BE2C (cell line): Measurements from ENCODE around the gene PGLYRP3.

ENCODE experiments used
- DNase-seq: peaks from one replicate; pipeline ENCODE4 v3.0.0-alpha.2; 2020
- H3K27me3 ChIP-seq: fragments of 250-450 bp; sonication (Bioruptor Pico); 2 replicates; pipeline ENCODE4 v1.5.1; 2020; ENCODE audit warnings: mild to moderate bottlenecking
- H3K36me3 ChIP-seq: fragments of 250-450 bp; sonication (Bioruptor Pico); 2 replicates; pipeline ENCODE4 v1.5.1; 2020; ENCODE audit warnings: mild to moderate bottlenecking
- H3K4me1 ChIP-seq: fragments of 250-450 bp; sonication (Bioruptor Pico); 2 replicates; pipeline ENCODE4 v1.5.1; 2020
- H3K4me3 ChIP-seq: 2 replicates; pipeline ENCODE4 v1.5.1; 2011; ENCODE audit warnings: low read depth, low read length
- H3K9me3 ChIP-seq: fragments of 250-450 bp; sonication (Bioruptor Pico); 2 replicates; pipeline ENCODE4 v1.5.1; 2020
- CTCF ChIP-seq: IDR thresholded peaks from 2 replicates; pipeline ENCODE4 v1.5.1; 2012; ENCODE audit warnings: mild to moderate bottlenecking, low read depth, low read length

Gene PGLYRP3

DNA sequence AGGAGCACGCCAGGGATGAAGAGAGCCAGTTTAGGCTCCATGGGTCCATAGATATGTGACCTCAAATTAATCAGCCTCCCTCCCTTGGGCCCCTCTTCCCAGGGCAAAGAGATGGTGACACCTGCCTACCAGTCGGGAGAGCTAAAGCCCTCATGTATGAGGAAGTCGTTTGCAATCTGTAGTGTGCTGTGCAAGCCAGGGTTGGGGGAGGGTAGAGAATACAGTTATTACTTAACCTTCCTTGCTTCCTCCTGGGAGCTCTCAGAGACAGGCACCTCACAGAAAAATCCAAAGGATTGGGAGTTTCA, 31.9 kb upstream of the PGLYRP3 start:
- no peaks in the 10 kb centered on the region for H3K9me3 ChIP-seq
- no peak for DNase-seq
- H3K4me1 ChIP-seq: no peaks in the 10 kb centered on the region
- peaks cover 31% of the 10 kb centered on the region for H3K27me3 ChIP-seq
- TF ChIP-seq CTCF: no peak
- no peaks in the 10 kb centered on the region for H3K36me3 ChIP-seq
- H3K4me3 ChIP-seq: no peak overlapping the region

- H3K36me3 ChIP-seq: no peaks in the 10 kb centered on the region
- DNase-seq: no peak
- no peaks in the 10 kb centered on the region for H3K4me1 ChIP-seq
- TF ChIP-seq CTCF: no peak
- H3K9me3 ChIP-seq: no peaks in the 10 kb centered on the region
- peaks cover 26% of the 10 kb centered on the region for H3K27me3 ChIP-seq
- no peak overlapping the region for H3K4me3 ChIP-seq
These were observed 31.3 kb upstream of the PGLYRP3 start for GRCh38 chr1:153343811-153344717.

- H3K36me3 ChIP-seq: no peaks in the 10 kb centered on the region
- TF ChIP-seq CTCF: no peak
- no peaks in the 10 kb centered on the region for H3K4me1 ChIP-seq
- no peak for DNase-seq
- no peaks in the 10 kb centered on the region for H3K9me3 ChIP-seq
- no peak overlapping the region for H3K4me3 ChIP-seq
- peaks cover 33% of the 10 kb centered on the region for H3K27me3 ChIP-seq
These were observed 30.4 kb upstream of the PGLYRP3 start for GRCh38 chr1:153343040-153343681.

DNA sequence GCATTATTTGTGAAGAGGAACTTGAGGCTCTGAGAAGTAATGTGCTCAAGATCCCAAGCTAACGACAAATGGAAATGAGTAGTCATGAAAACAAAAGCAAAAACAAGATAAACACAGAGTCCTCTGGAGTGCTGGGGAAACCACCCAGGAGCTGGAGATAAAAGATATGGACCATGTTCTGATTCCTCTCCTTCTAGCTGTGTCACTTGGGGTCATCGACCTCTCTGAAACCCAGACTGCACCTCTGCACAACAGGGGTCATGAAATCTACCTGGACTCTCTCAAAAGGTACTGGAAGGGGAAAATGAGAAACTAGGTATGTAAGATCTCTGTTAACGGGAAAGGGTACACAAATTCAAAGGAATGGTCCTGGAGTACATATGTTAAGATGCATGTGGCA, 29.4 kb upstream of the PGLYRP3 start:
- Histone ChIP-seq H3K4me3 (no peak overlapping the region), H3K27me3 (peaks cover 38% of the 10 kb centered on the region), H3K9me3 (no peaks in the 10 kb centered on the region), H3K36me3 (no peaks in the 10 kb centered on the region), H3K4me1 (no peaks in the 10 kb centered on the region)
- TF ChIP-seq CTCF: no peak
- no peak for DNase-seq

DNA sequence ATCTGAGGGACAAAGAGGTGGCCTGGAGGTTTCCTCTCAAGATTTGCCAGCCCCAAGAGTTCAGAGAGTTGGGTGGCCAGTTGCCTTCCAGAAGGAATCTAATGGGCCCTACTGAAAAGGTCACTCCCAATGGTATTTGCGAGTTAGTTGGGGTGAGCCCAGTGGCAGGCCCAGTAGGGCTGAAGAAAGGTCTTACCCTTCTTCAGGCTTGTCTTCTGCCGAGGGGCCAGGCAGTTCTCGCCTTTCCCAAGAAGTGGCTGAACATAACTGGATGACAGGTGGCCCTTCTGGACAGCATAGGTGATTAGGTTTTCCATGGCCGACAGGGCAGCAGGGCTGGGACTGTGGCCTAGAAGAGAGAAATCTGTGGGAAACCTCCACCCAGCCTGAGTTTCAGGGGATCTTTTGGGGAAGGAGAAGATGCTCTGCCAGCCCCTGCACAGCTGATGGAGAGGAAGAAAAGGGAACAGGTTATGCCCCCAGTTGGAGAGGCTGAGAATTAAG, 28.7 kb upstream of the PGLYRP3 start:
- no peaks in the 10 kb centered on the region for H3K36me3 ChIP-seq
- no peak overlapping the region for H3K4me3 ChIP-seq
- H3K9me3 ChIP-seq: no peaks in the 10 kb centered on the region
- DNase-seq: no peak
- no peaks in the 10 kb centered on the region for H3K4me1 ChIP-seq
- peaks cover 35% of the 10 kb centered on the region for H3K27me3 ChIP-seq
- no peak for TF ChIP-seq CTCF

- H3K4me3 ChIP-seq: no peak overlapping the region
- no peak for TF ChIP-seq CTCF
- H3K4me1 ChIP-seq: no peaks in the 10 kb centered on the region
- no peaks in the 10 kb centered on the region for H3K36me3 ChIP-seq
- peaks cover 35% of the 10 kb centered on the region for H3K27me3 ChIP-seq
- no peaks in the 10 kb centered on the region for H3K9me3 ChIP-seq
- DNase-seq: no peak
These were observed 27.6 kb upstream of the PGLYRP3 start for GRCh38 chr1:153340356-153340755.
